HepG2 (cell line): ENCODE results near the gene PAX4.

Experiments
- EP300 ChIP-seq, 3 experiments: sonication (generic) in 1 of 3; formaldehyde crosslinking in 1 of 3; IDR thresholded peaks; 2 replicates each; pipeline versions ENCODE4 v1.5.1 to v1.6.1; 2011 to 2020; ENCODE audit warnings: low read depth in 2 of 3, low read length in 2 of 3, borderline replicate concordance in 1 of 3, improper control_type of control experiment in 1 of 3, mild to moderate bottlenecking in 1 of 3, missing genetic modification reagents in 1 of 3, moderate library complexity in 1 of 3
- LCORL ChIP-seq, 2 experiments: fragments of 450-650 bp in 1 of 2; sonication (generic) in 1 of 2; formaldehyde crosslinking in 1 of 2; IDR thresholded peaks; 2 replicates each; pipeline versions ENCODE4 v1.5.0 to v1.6.1; 2017 to 2020; ENCODE audit warnings: antibody characterized with exemption in 1 of 2, missing genetic modification reagents in 1 of 2
- POLR2G ChIP-seq: fragments of 200-400 bp; formaldehyde crosslinking; IDR thresholded peaks from 2 replicates; pipeline ENCODE4 v1.6.1; 2018; ENCODE audit warnings: mild to moderate bottlenecking, low read depth, low read length, moderate library complexity
- RARG ChIP-seq: sonication (generic); formaldehyde crosslinking; IDR thresholded peaks from 2 replicates; pipeline ENCODE4 v1.4.0; 2020; ENCODE audit warnings: low read depth, mild to moderate bottlenecking, missing genetic modification reagents
- RXRA ChIP-seq: sonication (generic); formaldehyde crosslinking; IDR thresholded peaks from 2 replicates; pipeline ENCODE4 v1.5.1; 2020; ENCODE audit warnings: missing genetic modification reagents
- YY1 ChIP-seq: IDR thresholded peaks from 2 replicates; pipeline ENCODE4 v1.6.1; 2011; ENCODE audit warnings: low read length, low read depth, moderate library complexity, mild to moderate bottlenecking; ENCODE audit not compliant: insufficient read depth, insufficient replicate concordance
- ZNF644 ChIP-seq: IDR thresholded peaks from 2 replicates; pipeline ENCODE4 v1.6.1; 2016; ENCODE audit warnings: low read depth
- TF ChIP-seq, protein P1 (sequence below): sonication (generic); formaldehyde crosslinking; IDR thresholded peaks from 2 replicates; pipeline ENCODE4 v1.5.0; 2020; ENCODE audit warnings: mild to moderate bottlenecking, missing genetic modification reagents, moderate library complexity

GRCh38 chr7:127650847-127651555 lies 33.1 kb upstream of the PAX4 start:
- TF ChIP-seq RXRA (CRISPR knock-in tag) (no peak), RARG (CRISPR knock-in tag) (no peak), POLR2G (no peak), ZNF644 (CRISPR knock-in tag) (no peak), EP300 (IDR thresholded peaks at IDR 0.05; ENCODE audit: low read depth in 2 of 2, low read length in 2 of 2) (no peak), EP300 (CRISPR knock-in tag; IDR thresholded peaks at IDR 0.05; ENCODE audit: borderline replicate concordance) (no peak), YY1 (no peak), LCORL (IDR thresholded peaks at IDR 0.05) (no peak), LCORL (CRISPR knock-in tag; IDR thresholded peaks at IDR 0.05) (no peak)
- TF ChIP-seq, protein P1, sequence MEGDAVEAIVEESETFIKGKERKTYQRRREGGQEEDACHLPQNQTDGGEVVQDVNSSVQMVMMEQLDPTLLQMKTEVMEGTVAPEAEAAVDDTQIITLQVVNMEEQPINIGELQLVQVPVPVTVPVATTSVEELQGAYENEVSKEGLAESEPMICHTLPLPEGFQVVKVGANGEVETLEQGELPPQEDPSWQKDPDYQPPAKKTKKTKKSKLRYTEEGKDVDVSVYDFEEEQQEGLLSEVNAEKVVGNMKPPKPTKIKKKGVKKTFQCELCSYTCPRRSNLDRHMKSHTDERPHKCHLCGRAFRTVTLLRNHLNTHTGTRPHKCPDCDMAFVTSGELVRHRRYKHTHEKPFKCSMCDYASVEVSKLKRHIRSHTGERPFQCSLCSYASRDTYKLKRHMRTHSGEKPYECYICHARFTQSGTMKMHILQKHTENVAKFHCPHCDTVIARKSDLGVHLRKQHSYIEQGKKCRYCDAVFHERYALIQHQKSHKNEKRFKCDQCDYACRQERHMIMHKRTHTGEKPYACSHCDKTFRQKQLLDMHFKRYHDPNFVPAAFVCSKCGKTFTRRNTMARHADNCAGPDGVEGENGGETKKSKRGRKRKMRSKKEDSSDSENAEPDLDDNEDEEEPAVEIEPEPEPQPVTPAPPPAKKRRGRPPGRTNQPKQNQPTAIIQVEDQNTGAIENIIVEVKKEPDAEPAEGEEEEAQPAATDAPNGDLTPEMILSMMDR: no peak
